Measurements from ENCODE around the gene GABPB2. TPM values are rescaled to one million over a fixed set of nuclear protein-coding genes. Genes with fewer than 3 reads are reported as not detected.

The GABPB2 gene
- polyA plus RNA-seq, 2 of the 4 experiments (the other 2 are of a cell fraction) = 2.4 to 9.9 TPM

GRCh38 chr1:151060657-151061421 is 9.7 kb upstream of the GABPB2 start:
- Histone ChIP-seq H3K4me1 (peaks cover 53% of the 10 kb centered on the region), H3K4me2 (peak overlapping the region; percentile 98), H3K27ac (peak overlapping the region; percentile 98 to 100)

GRCh38 chr1:151061704-151062103 is 8.9 kb upstream of the GABPB2 start:
- ATAC-seq (no peak), DNase-seq (ENCODE audit: low read depth in 1 of 2, low spot score in 1 of 2) (no peak), FAIRE-seq (no peak)
- TF ChIP-seq CHD2 (IDR thresholded peaks at IDR 0.05; ENCODE audit: low read length, partially characterized antibody) (no peak), EHMT2 (IDR thresholded peaks at IDR 0.05; ENCODE audit: low read depth) (no peak), NR3C1 (IDR thresholded peaks at IDR 0.05) (no peak), NPAS2 (CRISPR knock-in tag; IDR thresholded peaks at IDR 0.05; ENCODE audit: borderline replicate concordance) (no peak), POLR2A (IDR thresholded peaks at IDR 0.05; ENCODE audit: low read length) (no peak), MYC (IDR thresholded peaks at IDR 0.05; ENCODE audit: borderline replicate concordance, low read length) (no peak), CTCF (IDR thresholded peaks at IDR 0.05) (no peak), MAFK (IDR thresholded peaks at IDR 0.05; ENCODE audit: partially characterized antibody) (no peak), RNF2 (IDR thresholded peaks at IDR 0.05; ENCODE audit: borderline replicate concordance, low read depth) (no peak), TP53 (CRISPR knock-in tag; IDR thresholded peaks at IDR 0.05) (no peak), GATA3 (IDR thresholded peaks at IDR 0.05; ENCODE audit: borderline replicate concordance) (no peak), CHD4 (IDR thresholded peaks at IDR 0.05; ENCODE audit: borderline replicate concordance) (no peak), CBX2 (IDR thresholded peaks at IDR 0.05; ENCODE audit: borderline replicate concordance, low read depth) (no peak)
- POLR2A ChIA-PET = interaction anchor here (1.3 to 5.6 kb wide), 3 partner anchors 9 to 14 kb away, joined by 5 to 34 read pairs (median 11); partner anchors contain the start of genes C1orf56 and GABPB2
- Histone ChIP-seq H3K4me1 (peaks cover 44% of the 10 kb centered on the region), H3K27ac (peak overlapping the region; percentile 98 to 100), H3K9me3 (no peaks in the 10 kb centered on the region), H3K4me2 (peak overlapping the region; percentile 98), H3K4me3 (peak overlapping the region; percentile 90)
- 66% methylated on average over 2 of the region's 2 CpGs for WGBS (ENCODE audit: missing lambda C conversion rate)
- CTCF ChIA-PET = interaction anchor here (0.6 to 7.8 kb wide), 8 partner anchors 12 to 774 kb away, joined by 3 to 86 read pairs (median 6); partner anchors contain the start of genes C1orf56, GABPB2 and TNFAIP8L2

More at GRCh38 chr1:151060657-151061421, 9.7 kb upstream of the GABPB2 start:
- Histone ChIP-seq H3K4me3 (peak overlapping the region; percentile 90), H3K9me3 (no peaks in the 10 kb centered on the region)
- POLR2A ChIA-PET = interaction anchor here (0.8 to 5.6 kb wide), 5 partner anchors 9 to 13 kb away, joined by 3 to 34 read pairs (median 6); partner anchors contain the start of genes C1orf56 and GABPB2
- TF ChIP-seq FOSL2 (IDR thresholded peaks at IDR 0.05) = no peak
- TF ChIP-seq FOSL2 (CRISPR knock-in tag; IDR thresholded peaks at IDR 0.05) = no peak
- no peak for TF ChIP-seq EHF (CRISPR knock-in tag; IDR thresholded peaks at IDR 0.05)
- no peak for TF ChIP-seq ZC3H11A (IDR thresholded peaks at IDR 0.05)
- no peak for TF ChIP-seq NR3C1 (IDR thresholded peaks at IDR 0.05)
- peak; percentile 35; the same call in 1 of the 2 replicates for TF ChIP-seq MAX (IDR thresholded peaks at IDR 0.05)
- TF ChIP-seq CBX2 (IDR thresholded peaks at IDR 0.05; ENCODE audit: borderline replicate concordance, low read depth) = no peak
- peak; percentile 63 for TF ChIP-seq MAFK (IDR thresholded peaks at IDR 0.05; ENCODE audit: partially characterized antibody)
- WGBS (ENCODE audit: missing lambda C conversion rate) = 2% methylated on average over 4 of the region's 4 CpGs
- CTCF ChIA-PET = interaction anchor here (1.0 to 7.8 kb wide), 15 partner anchors 11 to 96 kb away, joined by 3 to 86 read pairs (median 4); partner anchors contain the start of genes GABPB2, MINDY1, PRUNE1 and TNFAIP8L2
- FAIRE-seq (no peak), DNase-seq (ENCODE audit: low read depth in 1 of 2, low spot score in 1 of 2) (peak in 1 of 2 experiments; percentile 64), ATAC-seq (peak; percentile 1 to 48; a peak in 3 of 6 replicates)

GRCh38 chr1:151062741-151063371 is 7.7 kb upstream of the GABPB2 start:
- DNase-seq (ENCODE audit: low read depth in 1 of 2, low spot score in 1 of 2) = peak; percentile 62 to 63
- no peak for TF ChIP-seq CHD4 (IDR thresholded peaks at IDR 0.05; ENCODE audit: borderline replicate concordance)
- TF ChIP-seq HOXB5 (CRISPR knock-in tag; IDR thresholded peaks at IDR 0.05) = no peak
- no peak for TF ChIP-seq ZSCAN20 (CRISPR knock-in tag; IDR thresholded peaks at IDR 0.05)
- no peak for TF ChIP-seq HOXB13 (CRISPR knock-in tag; IDR thresholded peaks at IDR 0.05; ENCODE audit: low read depth)
- TF ChIP-seq NPAS2 (CRISPR knock-in tag; IDR thresholded peaks at IDR 0.05; ENCODE audit: borderline replicate concordance) = no peak
- no peak for TF ChIP-seq POLR2A (IDR thresholded peaks at IDR 0.05; ENCODE audit: low read length)
- TF ChIP-seq NFE2L2 (conservative IDR thresholded peaks at IDR 0.05; ENCODE audit: low read length) = no peak
- no peak for TF ChIP-seq E2F6 (IDR thresholded peaks at IDR 0.05; ENCODE audit: borderline replicate concordance, low read depth)
- no peak for TF ChIP-seq SMC3 (IDR thresholded peaks at IDR 0.05)
- no peak for TF ChIP-seq CEBPB (IDR thresholded peaks at IDR 0.05)
- no peak for TF ChIP-seq PBX3 (IDR thresholded peaks at IDR 0.05)
- no peak for TF ChIP-seq TFCP2L1 (CRISPR knock-in tag; IDR thresholded peaks at IDR 0.05)
- no peak for TF ChIP-seq MAFK (IDR thresholded peaks at IDR 0.05; ENCODE audit: partially characterized antibody)
- TF ChIP-seq NR3C1 (IDR thresholded peaks at IDR 0.05) = no peak
- TF ChIP-seq JUNB (IDR thresholded peaks at IDR 0.05) = no peak
- no peak for TF ChIP-seq ESRRA (IDR thresholded peaks at IDR 0.05; ENCODE audit: borderline replicate concordance, low read length)

More at GRCh38 chr1:151062741-151063371, 7.7 kb upstream of the GABPB2 start:
- ChIA-PET CTCF (interaction anchor here (0.8 to 7.8 kb wide), 6 partner anchors 11 to 103 kb away, joined by 3 to 86 read pairs (median 6); partner anchors contain the start of genes C1orf56, GABPB2 and LYSMD1), POLR2A (interaction anchor here (0.7 to 5.6 kb wide), 4 partner anchors 8 to 15 kb away, joined by 4 to 34 read pairs (median 8); partner anchors contain the start of genes C1orf56 and GABPB2)
- peak; percentile 9 to 36; a peak in 1 of 6 replicates for ATAC-seq
- no peak for FAIRE-seq
- H3K4me1 ChIP-seq = peaks cover 33% of the 10 kb centered on the region
- peak overlapping the region; percentile 98 for H3K4me2 ChIP-seq
- H3K9me3 ChIP-seq = no peaks in the 10 kb centered on the region
- H3K4me3 ChIP-seq = peak overlapping the region; percentile 1; the same call in 1 of the 3 replicates
- H3K27ac ChIP-seq = peak overlapping the region; percentile 98 to 100
- 20% methylated on average over 3 of the region's 3 CpGs for WGBS (ENCODE audit: missing lambda C conversion rate)

Measured in A549 (cell line).